Testis (tissue), 3 donors: ENCODE measurements around the gene PAX9. TPM values are rescaled to one million over a fixed set of nuclear protein-coding genes. Genes with fewer than 3 reads are reported as not detected.

ENCODE experiments used
- DNase-seq: peaks from one replicate; pipeline ENCODE4 v3.0.0-alpha.2; 2019
- H3K27ac ChIP-seq, 2 donors: fragments of 200-600 bp; sonication (generic); one replicate each; pipeline ENCODE4 v1.5.1; 2019
- H3K27me3 ChIP-seq: fragments of 200-600 bp; sonication (generic); one replicate; pipeline ENCODE4 v1.5.1; 2019
- H3K36me3 ChIP-seq: fragments of 200-600 bp; sonication (generic); one replicate; pipeline ENCODE4 v1.5.1; 2017; ENCODE audit warnings: low read depth; ENCODE audit errors: missing control alignments
- H3K4me1 ChIP-seq: fragments of 200-600 bp; sonication (generic); one replicate; pipeline ENCODE4 v1.5.1; 2019
- H3K4me3 ChIP-seq, 2 donors: fragments of 200-600 bp; sonication (generic); one replicate each; pipeline ENCODE4 v1.5.1; 2017 to 2019
- H3K9me3 ChIP-seq: fragments of 200-600 bp; sonication (generic); one replicate; pipeline ENCODE4 v1.5.1; 2017
- POLR2A ChIP-seq: fragments of 450-650 bp; IDR thresholded peaks from one replicate; pipeline ENCODE4 v1.6.1; 2017; ENCODE audit warnings: antibody characterized with exemption, mild to moderate bottlenecking, moderate library complexity
- WGBS, 2 donors: methylation state at CpG; one replicate each; pipeline ENCODE4 v1.1.5; 2018; 5-methylcytosine and 5-hydroxymethylcytosine counted together
- intact Hi-C: fragments of 100-400 bp; cut with DNase I; formaldehyde crosslinking; loops from one replicate; pipeline ENCODE4 v1.15.1; 2023; ENCODE audit warnings: low total_unique reads
- polyA plus RNA-seq: library from polyadenylated mRNA; stranded (reverse); fragments of 350-450 nt; fragmentation: Illumina TruSeq; extraction: RNeasy Lipid Tissue Mini Kit (QIAGEN cat#74804); gene quantifications from one replicate; pipeline ENCODE4 v1.2.3, GENCODE V29; 2014; ENCODE audit warnings: low read depth, low replicate concordance; ENCODE audit not compliant: insufficient read depth
- total RNA-seq, 2 donors: library from RNA; depleted of rRNA; stranded (reverse); fragments of >200 nt; gene quantifications; one replicate each; pipeline ENCODE4 v1.2.3, GENCODE V29; 2016
- TF ChIP-seq, protein P1 (sequence below), 3 experiments: fragments of 450-650 bp in 2 of 3; fragments of 200-600 bp in 1 of 3; sonication (generic) in 1 of 3; IDR thresholded peaks; one replicate each; pipeline ENCODE4 v1.5.1; 2016 to 2019; ENCODE audit warnings: antibody characterized with exemption in 3 of 3, mild to moderate bottlenecking in 2 of 3, moderate library complexity in 1 of 3

Gene PAX9
- total and polyA plus RNA-seq, 3 donors from 2014 or later: 0.13 to 0.87 (median 0.50) TPM

- H3K36me3 ChIP-seq: no peaks in the 10 kb centered on the region
- intact Hi-C loops: no loop called here
- no peaks in the 10 kb centered on the region for H3K9me3 ChIP-seq
- DNase-seq: no peak
- no peak overlapping the region for H3K27ac ChIP-seq
- no peak overlapping the region for H3K4me3 ChIP-seq
- no peaks in the 10 kb centered on the region for H3K4me1 ChIP-seq
- TF ChIP-seq POLR2A: no peak
- TF ChIP-seq, protein P1, sequence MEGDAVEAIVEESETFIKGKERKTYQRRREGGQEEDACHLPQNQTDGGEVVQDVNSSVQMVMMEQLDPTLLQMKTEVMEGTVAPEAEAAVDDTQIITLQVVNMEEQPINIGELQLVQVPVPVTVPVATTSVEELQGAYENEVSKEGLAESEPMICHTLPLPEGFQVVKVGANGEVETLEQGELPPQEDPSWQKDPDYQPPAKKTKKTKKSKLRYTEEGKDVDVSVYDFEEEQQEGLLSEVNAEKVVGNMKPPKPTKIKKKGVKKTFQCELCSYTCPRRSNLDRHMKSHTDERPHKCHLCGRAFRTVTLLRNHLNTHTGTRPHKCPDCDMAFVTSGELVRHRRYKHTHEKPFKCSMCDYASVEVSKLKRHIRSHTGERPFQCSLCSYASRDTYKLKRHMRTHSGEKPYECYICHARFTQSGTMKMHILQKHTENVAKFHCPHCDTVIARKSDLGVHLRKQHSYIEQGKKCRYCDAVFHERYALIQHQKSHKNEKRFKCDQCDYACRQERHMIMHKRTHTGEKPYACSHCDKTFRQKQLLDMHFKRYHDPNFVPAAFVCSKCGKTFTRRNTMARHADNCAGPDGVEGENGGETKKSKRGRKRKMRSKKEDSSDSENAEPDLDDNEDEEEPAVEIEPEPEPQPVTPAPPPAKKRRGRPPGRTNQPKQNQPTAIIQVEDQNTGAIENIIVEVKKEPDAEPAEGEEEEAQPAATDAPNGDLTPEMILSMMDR (IDR thresholded peaks at IDR 0.05): no peak
- no peaks in the 10 kb centered on the region for H3K27me3 ChIP-seq
Measured at GRCh38 chr14:36724162-36724561, 62.5 kb downstream of the PAX9 start.

- DNase-seq: no peak
- H3K4me3 ChIP-seq: no peak overlapping the region
- H3K36me3 ChIP-seq: no peaks in the 10 kb centered on the region
- WGBS, 2 donors: 66 to 68% methylated on average over 3 of the region's 3 CpGs
- TF ChIP-seq POLR2A: no peak
- TF ChIP-seq, protein P1 (IDR thresholded peaks at IDR 0.05): no peak
- no peaks in the 10 kb centered on the region for H3K27me3 ChIP-seq
- H3K27ac ChIP-seq: no peak overlapping the region
- H3K9me3 ChIP-seq: no peaks in the 10 kb centered on the region
- intact Hi-C loops: no loop called here
- no peaks in the 10 kb centered on the region for H3K4me1 ChIP-seq
Measured at GRCh38 chr14:36726128-36726527, 64.5 kb downstream of the PAX9 start.

Other genes starting within 250 kb of the PAX9 start
- under 1 TPM; 0.43 to 0.79 TPM for gene NKX2-1, start 141.6 kb upstream of the PAX9 start, total RNA-seq
- gene NKX2-1, start 141.6 kb upstream of the PAX9 start, polyA plus RNA-seq: not detected
- gene NKX2-8, start 79.2 kb upstream of the PAX9 start, total RNA-seq: 10 to 100 TPM; 62.4 to 63.3 TPM
- 10.4 TPM for gene NKX2-8, start 79.2 kb upstream of the PAX9 start, polyA plus RNA-seq